Measurements from ENCODE around the gene LENG8.

LENG8 gene

GRCh38 chr19:54448040-54448773 is 792 bp upstream of the LENG8 start:
- Histone ChIP-seq H3K4me1 (ENCODE audit: insufficient read depth, low read length, severe bottlenecking) (peaks cover 31% of the 10 kb centered on the region), H3K36me3 (ENCODE audit: insufficient read depth, low read length) (peaks cover 48% of the 10 kb centered on the region)

GRCh38 chr19:54449701-54450069 is 686 bp downstream of the LENG8 start:
- Histone ChIP-seq H3K36me3 (ENCODE audit: insufficient read depth, low read length) (peaks cover 61% of the 10 kb centered on the region), H3K9me2 (ENCODE audit: low read depth, low read length) (no peaks in the 10 kb centered on the region), H3K27ac (ENCODE audit: low read depth, low read length, poor library complexity, severe bottlenecking) (no peak overlapping the region), H3K27me3 (ENCODE audit: insufficient read depth, low read length) (no peaks in the 10 kb centered on the region), H4K20me1 (ENCODE audit: insufficient read depth, low read length) (no peaks in the 10 kb centered on the region), H3K9me3 (ENCODE audit: low read length) (no peaks in the 10 kb centered on the region), H3F3A (ENCODE audit: insufficient read depth, low read length) (no peaks in the 10 kb centered on the region), H3K4me2 (ENCODE audit: low read length) (peak overlapping the region; percentile 96), H3K9ac (ENCODE audit: low read length) (peak overlapping the region; percentile 87), H3K79me2 (ENCODE audit: insufficient read depth, low read length) (peaks cover 44% of the 10 kb centered on the region), H3K4me3 (ENCODE audit: low read depth, low read length, poor library complexity, severe bottlenecking) (peak overlapping the region; percentile 79), H2AFZ (ENCODE audit: low read length) (no peak overlapping the region), H3K4me1 (ENCODE audit: insufficient read depth, low read length, severe bottlenecking) (peaks cover 31% of the 10 kb centered on the region)
- TF ChIP-seq CTCF (IDR thresholded peaks at IDR 0.05; ENCODE audit: low read length), result no peak

More at GRCh38 chr19:54448040-54448773, 792 bp upstream of the LENG8 start:
- TF ChIP-seq CTCF (IDR thresholded peaks at IDR 0.05; ENCODE audit: low read length), result no peak
- TF ChIP-seq EZH2 (IDR thresholded peaks at IDR 0.05; ENCODE audit: borderline replicate concordance, low read length), result no peak
- Histone ChIP-seq H3K4me2 (ENCODE audit: low read length) (peak overlapping the region; percentile 96), H3K9me2 (ENCODE audit: low read depth, low read length) (no peaks in the 10 kb centered on the region), H3K27me3 (ENCODE audit: insufficient read depth, low read length) (no peaks in the 10 kb centered on the region), H3K79me2 (ENCODE audit: insufficient read depth, low read length) (peaks cover 44% of the 10 kb centered on the region), H3K9me3 (ENCODE audit: low read length) (no peaks in the 10 kb centered on the region), H4K20me1 (ENCODE audit: insufficient read depth, low read length) (no peaks in the 10 kb centered on the region), H3K27ac (ENCODE audit: low read depth, low read length, poor library complexity, severe bottlenecking) (peak overlapping the region; percentile 57), H3K4me3 (ENCODE audit: low read depth, low read length, poor library complexity, severe bottlenecking) (peak overlapping the region; percentile 79), H3K9ac (ENCODE audit: low read length) (peak overlapping the region; percentile 87), H2AFZ (ENCODE audit: low read length) (no peak overlapping the region), H3F3A (ENCODE audit: insufficient read depth, low read length) (no peaks in the 10 kb centered on the region)

GRCh38 chr19:54451331-54451871 is 2.4 kb downstream of the LENG8 start:
- Histone ChIP-seq H3K9me3 (ENCODE audit: low read length) (no peaks in the 10 kb centered on the region), H3K27ac (ENCODE audit: low read depth, low read length, poor library complexity, severe bottlenecking) (no peak overlapping the region), H3K4me2 (ENCODE audit: low read length) (peak overlapping the region; percentile 96; the same call in 1 of the 2 replicates), H3K36me3 (ENCODE audit: insufficient read depth, low read length) (peaks cover 65% of the 10 kb centered on the region), H3K4me3 (ENCODE audit: low read depth, low read length, poor library complexity, severe bottlenecking) (no peak overlapping the region), H3F3A (ENCODE audit: insufficient read depth, low read length) (no peaks in the 10 kb centered on the region), H3K27me3 (ENCODE audit: insufficient read depth, low read length) (no peaks in the 10 kb centered on the region), H3K4me1 (ENCODE audit: insufficient read depth, low read length, severe bottlenecking) (peaks cover 31% of the 10 kb centered on the region), H3K9me2 (ENCODE audit: low read depth, low read length) (no peaks in the 10 kb centered on the region), H3K79me2 (ENCODE audit: insufficient read depth, low read length) (peaks cover 44% of the 10 kb centered on the region), H4K20me1 (ENCODE audit: insufficient read depth, low read length) (no peaks in the 10 kb centered on the region), H3K9ac (ENCODE audit: low read length) (no peak overlapping the region; the same call in 1 of the 2 replicates), H2AFZ (ENCODE audit: low read length) (no peak overlapping the region)
- no peak for TF ChIP-seq CTCF (IDR thresholded peaks at IDR 0.05; ENCODE audit: low read length)
- TF ChIP-seq EZH2 (IDR thresholded peaks at IDR 0.05; ENCODE audit: borderline replicate concordance, low read length), result no peak
